GM12891 (cell line): Measurements from ENCODE around the gene PPP6C.

ENCODE experiments used
- PAX5 ChIP-seq: IDR thresholded peaks from 2 replicates; pipeline ENCODE4 v1.6.1; 2011; ENCODE audit warnings: low read length, moderate library complexity, mild to moderate bottlenecking; ENCODE audit not compliant: insufficient read depth, severe bottlenecking
- POLR2A ChIP-seq: IDR thresholded peaks from 2 replicates; pipeline ENCODE4 v1.6.1; 2011; ENCODE audit warnings: low read depth, low read length, control low read depth
- POLR2AphosphoS5 ChIP-seq: IDR thresholded peaks from 2 replicates; pipeline ENCODE4 v1.6.1; 2011; ENCODE audit warnings: low read depth, low read length, control low read depth
- SPI1 ChIP-seq: IDR thresholded peaks from 2 replicates; pipeline ENCODE4 v1.6.1; 2011; ENCODE audit warnings: low read depth, low read length, control low read depth
- TAF1 ChIP-seq: IDR thresholded peaks from 2 replicates; pipeline ENCODE4 v1.6.1; 2011; ENCODE audit warnings: low read depth, low read length, control low read depth

DNA sequence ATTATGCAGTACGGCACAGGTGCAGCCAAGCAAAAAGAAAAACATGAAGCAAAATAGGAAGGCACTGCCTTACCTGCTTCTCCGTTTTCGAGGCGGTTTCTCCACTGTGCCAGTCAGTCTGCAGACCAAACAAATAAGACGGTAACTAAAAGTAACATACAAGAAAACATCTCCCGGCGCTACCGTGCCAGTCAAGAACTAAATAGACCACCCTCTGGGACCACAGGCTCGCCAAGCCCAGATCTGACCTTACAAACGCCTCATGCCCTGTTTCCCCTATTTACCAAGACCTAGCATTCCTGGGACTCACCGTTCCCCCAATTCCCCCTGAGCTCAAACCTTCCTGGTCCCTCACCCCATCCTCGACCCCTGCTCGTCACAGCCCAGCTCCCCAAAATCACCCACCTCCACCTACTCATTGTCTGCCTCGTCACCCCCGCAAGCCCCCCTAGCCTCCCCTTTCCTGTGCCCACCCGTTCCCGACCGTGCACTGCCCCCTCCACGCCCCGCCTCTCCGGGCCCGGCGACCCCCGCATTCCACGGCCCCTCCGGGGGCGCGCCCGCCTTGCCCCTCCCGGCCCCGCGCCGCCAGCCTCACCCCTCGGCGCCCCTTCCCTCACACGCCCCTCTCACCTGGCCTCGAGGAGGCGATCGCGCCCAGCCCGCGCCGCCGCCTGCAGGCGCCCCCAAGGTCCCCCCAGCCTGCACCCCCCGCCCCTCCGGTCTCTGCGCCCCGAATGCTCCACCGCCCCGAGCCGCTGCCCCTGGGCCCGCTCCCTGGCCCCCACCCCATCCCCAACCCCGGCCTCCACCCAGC is 46.8 kb downstream of the PPP6C start:
- TF ChIP-seq POLR2A, result no peak
- no peak for TF ChIP-seq POLR2AphosphoS5
- TF ChIP-seq PAX5, result no peak
- TF ChIP-seq SPI1, result no peak
- no peak for TF ChIP-seq TAF1
